Medulla oblongata (tissue), 1 donor: ENCODE data around the gene GBP7.

Experiments
- DNase-seq: peaks from one replicate; pipeline ENCODE4 v3.0.0-alpha.2; 2015; ENCODE audit errors: extremely low spot score

Gene GBP7

GRCh38 chr1:89114662-89115061 lies 61.1 kb downstream of the GBP7 start:
- no peak for DNase-seq

DNA sequence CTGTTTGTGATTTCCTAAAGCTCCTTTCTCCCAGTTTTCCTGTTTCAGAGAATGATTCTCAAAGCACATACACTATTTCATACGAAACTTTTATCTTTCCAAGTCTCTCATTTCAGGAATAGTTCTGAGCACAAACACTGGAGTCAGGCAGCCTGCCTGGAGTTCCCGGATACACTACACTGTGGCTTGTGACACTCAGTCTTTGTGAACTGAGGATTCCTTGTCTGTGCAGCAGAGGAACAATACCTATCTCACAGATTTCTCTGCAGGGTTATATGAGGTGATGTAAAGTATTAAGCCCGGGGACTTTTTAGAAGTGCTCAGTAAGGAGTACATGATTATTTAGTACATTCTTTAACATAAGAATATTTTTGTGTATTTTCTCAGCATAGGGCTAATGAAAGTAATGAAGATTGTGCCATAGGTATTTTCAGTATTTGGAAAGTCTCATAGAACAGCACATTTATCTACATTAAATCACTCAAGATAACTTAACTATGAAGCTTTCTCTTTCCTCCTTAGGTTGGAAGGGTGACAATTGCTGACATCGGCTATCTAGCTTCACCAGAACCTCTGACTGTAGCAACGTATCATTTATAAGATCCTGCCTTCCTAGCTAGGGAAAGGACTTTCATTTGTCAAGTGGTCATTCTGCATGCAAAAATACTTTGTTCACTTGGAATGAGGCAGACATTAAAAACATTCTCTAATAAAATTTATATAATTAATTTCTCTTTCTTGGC lies 62.8 kb downstream of the GBP7 start:
- peak; percentile 73 for DNase-seq

DNA sequence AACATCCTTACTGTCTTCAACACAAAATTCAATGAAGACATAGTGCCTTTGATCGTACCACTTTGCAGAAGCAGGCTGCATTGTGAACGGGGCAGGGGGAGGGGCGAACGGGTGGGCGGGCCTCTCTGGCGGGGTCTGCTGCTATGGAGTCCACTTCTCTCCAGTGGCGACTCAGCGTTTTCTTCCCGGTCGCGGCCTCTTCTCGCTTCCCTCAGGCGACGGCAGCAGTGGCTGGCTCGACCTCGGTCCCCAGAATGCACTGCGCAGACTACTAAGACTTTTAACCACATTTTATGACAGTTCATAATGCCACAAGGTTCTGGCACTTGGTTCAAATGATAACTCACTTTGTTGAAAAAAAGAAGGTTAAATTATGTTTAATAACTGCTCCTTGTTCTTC lies 71.1 kb downstream of the GBP7 start:
- DNase-seq = no peak

GRCh38 chr1:89104147-89104546 lies 71.7 kb downstream of the GBP7 start:
- DNase-seq = no peak

GRCh38 chr1:89102021-89102420 lies 73.8 kb downstream of the GBP7 start:
- no peak for DNase-seq

GRCh38 chr1:89100412-89100811 lies 75.4 kb downstream of the GBP7 start:
- DNase-seq = no peak

DNA sequence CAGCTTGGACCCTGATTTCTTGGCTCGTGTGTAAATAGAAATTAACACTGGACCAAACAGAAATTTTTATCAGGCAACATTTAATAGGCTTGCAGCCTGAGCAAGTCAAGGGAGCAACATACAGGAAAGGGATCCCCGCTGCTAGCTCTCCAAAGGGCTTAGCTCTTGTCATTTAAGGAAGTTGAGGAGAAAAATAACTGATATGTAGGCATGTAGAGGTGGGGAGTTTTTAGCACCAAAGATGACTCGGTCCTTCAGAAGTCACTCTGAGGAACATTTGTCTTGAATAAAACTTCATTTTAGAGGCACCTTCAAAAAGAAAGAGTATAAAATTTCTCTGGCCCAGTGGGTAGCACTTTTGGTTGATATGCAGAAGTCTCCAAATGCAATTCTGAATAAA lies 76.9 kb downstream of the GBP7 start:
- no peak for DNase-seq

GRCh38 chr1:89095737-89096136 lies 80.1 kb downstream of the GBP7 start:
- DNase-seq = no peak

DNA sequence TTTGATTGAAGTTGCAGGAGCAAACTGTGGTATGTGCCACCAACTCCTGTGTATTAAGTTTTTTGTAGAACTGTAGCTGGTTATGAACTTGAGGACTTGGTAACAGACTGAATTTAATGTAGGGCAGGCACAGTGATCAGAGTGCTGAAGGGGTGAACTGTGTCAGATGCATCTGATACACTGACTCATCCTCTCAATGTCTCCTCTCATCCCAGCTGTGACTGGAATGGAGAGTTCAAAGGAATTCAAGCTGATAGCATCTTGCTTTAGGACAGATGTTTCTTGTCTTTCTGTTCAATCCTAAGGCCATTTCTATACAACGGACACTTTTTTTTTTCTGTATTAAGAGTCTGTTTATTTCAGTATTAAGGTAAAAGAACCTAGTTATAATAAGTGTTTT lies 85.8 kb downstream of the GBP7 start:
- no peak for DNase-seq

DNA sequence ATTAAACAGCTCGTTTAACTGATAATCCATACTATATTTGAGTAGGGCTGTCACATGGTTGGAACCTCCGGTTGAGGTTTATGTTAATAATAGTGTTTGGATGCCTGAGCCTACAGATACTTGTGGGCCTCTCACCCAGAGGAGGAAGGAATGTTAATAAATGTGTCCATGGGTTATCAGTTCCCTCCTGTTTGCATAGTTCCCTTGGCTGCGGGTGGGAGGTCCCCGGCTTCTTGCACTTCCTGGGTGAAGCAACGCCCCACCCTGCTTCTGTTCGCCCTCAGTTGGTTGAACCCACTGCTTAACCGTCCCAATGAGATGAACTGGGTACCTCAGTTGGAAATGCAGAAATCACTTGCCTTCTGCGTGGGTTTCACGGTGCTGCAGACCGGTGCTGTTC lies 87.2 kb downstream of the GBP7 start:
- DNase-seq = no peak

- no peak for DNase-seq
These were observed 88.6 kb downstream of the GBP7 start for GRCh38 chr1:89087241-89087640.

DNA sequence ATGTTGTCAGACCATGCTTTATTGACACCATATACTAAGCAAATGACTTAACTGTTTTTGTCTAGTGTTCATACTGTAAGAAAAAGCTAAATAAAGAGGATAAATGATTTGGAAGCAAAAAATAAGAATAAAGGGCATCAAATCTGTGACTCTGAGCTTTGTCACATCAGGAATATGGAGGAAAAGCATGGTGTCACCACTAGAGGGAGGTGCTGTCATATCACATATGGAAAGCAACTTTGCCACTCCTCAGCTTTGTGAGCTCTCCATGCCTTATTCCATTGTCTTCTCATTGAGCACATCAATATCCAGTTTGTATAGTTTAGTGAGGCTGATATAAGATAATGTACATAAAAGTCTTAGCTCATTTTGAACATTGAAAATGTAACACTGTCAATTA lies 90.0 kb downstream of the GBP7 start:
- DNase-seq = peak; percentile 86
